Limb (tissue), 2 donors: ENCODE results near the gene C2CD4C.
"Not testable (repeated sequence)": the region's sequence is repeated elsewhere in the genome, so short reads cannot be mapped to it uniquely, and the experiment has no call there.

Source experiments
- DNase-seq, 2 donors: peaks; one replicate each; pipeline ENCODE4 v3.0.0-alpha.2; 2016; ENCODE audit errors: extremely low spot score in 2 of 2

C2CD4C gene

DNA sequence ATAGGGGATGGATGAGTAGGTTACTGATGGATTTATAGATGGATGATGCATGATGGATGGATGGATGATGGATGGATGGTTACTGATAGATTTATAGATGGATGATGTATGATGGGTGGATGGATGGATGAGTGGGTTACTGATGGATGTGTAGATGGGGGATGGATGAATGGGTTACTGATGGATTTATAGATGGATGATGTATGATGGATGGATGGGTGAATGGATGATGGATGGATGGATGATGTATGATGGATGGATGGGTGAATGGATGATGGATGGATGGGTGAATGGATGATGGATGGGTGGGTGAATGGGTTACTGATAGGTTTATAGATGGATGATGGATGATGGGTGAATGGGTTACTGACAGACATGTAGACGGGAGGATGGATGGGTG is 6.3 kb upstream of the C2CD4C start:
- DNase-seq = no peak

DNA sequence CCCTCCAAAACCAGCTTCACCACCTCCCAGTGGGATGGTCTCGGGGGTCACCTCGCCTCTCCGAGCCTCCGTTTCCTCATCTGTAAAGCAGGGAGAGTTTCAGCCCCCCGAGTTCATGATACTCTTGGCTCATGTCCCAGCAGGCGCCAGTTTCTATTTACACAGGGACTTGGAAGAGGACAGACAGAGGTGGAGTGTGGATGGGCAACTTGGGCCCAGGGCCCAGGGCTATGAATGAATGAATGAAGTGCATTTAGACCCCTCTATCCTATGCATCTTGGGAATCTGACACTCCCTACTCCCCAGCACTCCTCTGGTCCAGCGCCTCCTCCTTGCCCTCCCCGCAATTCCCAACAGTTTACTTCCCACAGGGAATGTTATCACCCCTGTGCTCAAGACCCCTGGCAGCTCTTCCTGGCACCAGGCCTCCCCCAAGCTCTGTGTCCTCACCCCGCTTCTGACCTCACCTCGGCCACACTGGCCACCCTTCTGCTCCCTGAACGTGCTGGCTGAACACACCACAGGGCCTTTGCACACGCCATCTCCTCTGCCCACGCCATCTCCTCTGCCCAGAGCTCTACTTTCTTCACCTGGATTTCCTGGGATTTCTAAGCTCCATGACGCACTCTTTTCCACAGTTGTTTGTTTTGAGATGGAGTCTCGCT is 4.9 kb upstream of the C2CD4C start:
- DNase-seq = no peak

GRCh38 chr19:412356-413355 is 3.7 kb upstream of the C2CD4C start:
- DNase-seq = peak in 1 of 2 donors; percentile 28

DNA sequence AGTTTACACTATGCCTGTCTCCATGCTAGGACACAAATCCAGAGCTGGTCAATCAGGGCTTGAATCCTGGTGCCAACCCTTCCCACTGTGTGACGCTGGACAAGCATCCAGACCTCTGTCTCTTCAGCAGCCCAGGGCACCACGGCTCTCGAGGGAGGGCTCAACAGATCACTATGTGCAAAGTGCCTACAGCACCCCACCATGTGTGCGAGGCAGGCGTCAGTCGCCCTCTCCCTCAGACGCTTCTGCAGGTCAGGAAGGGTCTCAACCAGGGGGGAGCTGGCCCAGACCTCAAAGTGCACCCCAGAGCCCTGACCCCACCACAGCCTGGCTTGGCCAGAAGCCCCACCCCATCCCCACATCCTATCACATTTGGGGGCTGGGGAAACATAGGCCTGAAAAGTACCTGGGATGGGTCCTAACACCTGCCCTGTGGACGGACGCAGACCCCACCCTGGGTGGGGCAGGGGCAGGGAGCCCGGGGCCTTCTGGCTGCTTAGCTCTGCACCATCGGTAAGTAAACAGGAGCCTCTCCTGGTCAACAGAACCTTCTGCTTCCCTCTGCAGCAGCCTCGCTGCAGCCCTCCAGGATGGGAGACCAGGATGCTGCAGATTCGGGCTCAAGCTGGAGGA is 2.9 kb upstream of the C2CD4C start:
- DNase-seq = no peak

DNA sequence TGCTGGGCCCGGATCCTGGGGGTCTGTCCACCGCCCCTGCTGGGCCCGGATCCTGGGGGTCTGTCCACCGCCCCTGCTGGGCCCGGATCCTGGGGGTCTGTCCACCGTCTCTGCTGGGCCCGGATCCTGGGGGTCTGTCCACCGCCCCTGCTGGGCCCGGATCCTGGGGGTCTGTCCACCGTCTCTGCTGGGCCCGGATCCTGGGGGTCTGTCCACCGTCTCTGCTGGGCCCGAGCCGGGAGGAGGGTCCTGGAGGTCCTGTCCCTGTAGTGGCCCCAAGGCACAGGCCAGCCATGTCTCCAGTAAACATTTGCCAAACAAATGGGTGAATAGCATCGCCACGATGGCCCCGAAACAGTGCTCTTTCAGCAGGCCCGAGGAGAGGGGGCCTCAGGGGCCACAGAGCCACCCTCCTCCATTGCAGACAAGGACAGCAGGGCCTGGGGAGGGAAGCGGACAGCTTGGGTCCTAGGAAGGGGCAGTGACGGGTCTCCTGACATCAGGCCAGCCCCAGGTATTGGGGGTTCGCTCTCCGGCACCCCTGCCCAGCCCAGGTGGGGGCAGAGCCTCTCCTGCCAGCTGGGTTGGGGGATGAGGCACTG is 2.3 kb upstream of the C2CD4C start:
- not testable (repeated sequence) for DNase-seq

- no peak for DNase-seq
Observed at GRCh38 chr19:410243-410781, 1.4 kb upstream of the C2CD4C start.

DNA sequence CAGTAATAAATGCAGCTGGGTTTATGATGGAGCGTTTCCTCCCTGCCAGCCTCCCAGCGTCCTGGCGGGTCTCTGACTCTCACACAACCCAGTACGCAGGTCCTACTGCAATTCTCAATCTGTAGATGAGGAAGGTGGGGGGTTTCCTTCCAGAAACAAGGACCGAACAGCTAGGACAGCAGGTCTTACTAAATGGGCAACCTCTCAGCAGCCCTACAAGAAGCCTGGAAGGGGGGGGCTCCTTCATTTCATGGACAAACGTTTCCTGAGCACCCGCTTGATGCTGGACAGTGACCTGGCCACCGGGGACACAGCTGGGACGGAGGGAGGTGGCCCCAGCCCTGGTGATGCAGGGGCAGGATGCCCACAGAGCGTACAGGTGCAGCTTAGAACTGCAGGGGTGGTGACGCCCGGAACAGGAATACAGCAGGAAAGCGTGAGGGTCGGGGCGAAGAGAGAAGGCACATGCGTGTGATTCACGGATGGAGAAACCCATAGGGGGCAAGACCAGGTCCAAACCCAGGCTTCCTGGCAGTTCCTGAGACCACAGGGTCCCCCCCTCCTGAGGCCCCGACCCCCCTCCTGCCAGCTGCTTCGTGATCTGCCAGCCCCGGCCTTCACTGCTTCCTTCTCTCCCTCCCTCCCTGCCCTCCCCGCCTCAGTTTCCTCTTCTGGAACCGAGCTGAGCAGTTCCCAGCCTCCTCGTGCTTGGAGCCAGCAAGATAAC is 732 bp upstream of the C2CD4C start:
- DNase-seq = peak in 1 of 2 donors; percentile 9

DNA sequence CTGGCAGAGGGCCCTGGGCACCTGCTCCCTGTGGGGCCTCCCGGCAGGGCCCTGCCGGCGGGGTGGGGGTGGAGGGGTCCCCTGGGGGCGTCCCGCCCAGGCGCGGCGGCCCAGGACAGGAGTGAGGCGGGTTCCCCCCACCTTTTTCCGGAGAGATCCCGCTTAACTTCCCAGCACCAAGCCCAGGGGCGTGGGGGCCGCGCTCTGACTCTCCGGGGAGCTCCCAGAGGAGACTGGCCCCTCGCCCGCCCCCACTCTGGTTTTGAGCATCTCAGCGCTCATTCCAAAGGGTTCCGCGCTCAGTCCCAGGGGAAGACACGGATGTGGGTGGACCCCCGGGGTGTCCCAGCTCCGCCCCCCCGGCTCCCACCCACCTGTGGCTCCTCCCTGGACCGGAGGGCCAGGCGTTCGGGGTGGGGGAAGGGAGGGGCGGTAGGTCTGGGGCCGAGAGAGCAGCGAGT is 476 bp downstream of the C2CD4C start:
- peak in 1 of 2 donors; percentile 66 for DNase-seq

- peak in 1 of 2 donors; percentile 41 for DNase-seq
Observed at GRCh38 chr19:407511-408440, 1.2 kb downstream of the C2CD4C start.

- no peak for DNase-seq
Observed at GRCh38 chr19:406971-407510, 1.9 kb downstream of the C2CD4C start.

DNA sequence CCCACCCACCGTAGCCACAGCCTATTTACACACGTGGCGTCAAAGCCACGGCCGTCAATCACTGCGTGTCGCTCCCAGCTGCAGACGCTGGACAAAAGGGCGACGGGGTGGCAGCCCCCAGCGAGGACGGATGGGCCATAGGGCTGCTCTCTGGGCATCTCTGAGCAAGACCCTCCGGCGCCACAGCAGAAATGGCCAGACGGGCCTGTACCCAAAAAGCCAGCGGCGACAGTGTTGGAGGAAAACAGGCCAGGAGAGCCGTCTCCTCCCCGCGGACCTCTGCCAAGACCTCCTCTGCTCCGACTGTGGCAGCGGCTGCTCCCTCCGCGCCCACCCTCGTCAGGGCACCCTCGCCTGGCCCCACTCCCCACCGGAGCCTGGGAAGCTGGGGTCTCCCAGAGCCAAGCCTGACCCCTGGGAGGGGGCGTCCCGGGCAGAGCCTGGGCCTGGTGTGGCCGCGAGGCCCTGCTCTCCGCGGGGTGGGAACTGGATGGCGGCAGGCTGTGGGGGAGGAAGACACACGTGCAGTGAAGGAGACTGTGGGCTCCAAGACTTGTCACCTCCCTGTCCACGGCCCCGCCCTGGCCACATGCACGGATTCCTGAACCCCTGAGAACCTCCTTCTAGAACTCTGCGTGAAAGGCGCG is 2.7 kb downstream of the C2CD4C start:
- DNase-seq = peak in 1 of 2 donors; percentile 43

DNA sequence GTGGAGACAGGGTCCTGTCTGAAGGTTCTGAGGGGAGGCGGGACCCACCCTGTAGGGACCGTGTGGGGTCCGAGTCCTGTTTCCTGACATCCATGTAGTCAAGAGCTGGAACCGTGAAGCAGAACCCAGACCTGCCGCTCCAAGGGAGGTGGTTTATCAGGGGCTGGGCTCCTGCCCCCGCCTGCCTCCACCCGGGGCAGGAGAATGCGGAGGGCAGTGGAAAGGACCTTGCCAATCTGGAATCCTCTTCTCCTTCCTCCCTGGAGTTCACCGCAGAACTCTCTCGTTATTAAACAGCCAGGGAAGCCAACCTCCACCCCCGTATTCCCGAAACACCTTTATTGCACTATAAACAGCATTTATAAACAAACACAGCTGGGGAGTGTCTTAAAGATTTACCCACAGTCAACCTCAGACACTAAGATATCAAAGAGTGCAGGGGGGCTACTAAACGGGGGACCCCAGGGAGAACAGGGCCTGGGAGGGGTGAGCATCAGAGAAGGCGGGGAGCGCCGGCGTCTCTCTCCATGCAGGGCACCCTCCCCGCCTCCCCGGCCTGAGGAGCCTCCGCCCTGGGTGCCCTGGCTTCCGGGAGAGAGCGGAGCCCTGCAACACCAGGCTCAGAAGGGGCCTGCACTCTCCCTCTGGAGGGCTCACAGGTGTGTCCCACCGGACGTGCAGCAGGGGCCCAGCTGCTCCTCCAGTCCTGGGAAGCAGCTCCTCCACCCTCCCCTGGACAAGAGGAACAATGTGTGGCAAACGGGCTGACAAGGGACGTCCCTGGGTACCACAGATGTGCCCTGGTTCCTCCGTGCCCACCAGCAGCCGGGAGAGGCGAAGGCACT is 3.6 kb downstream of the C2CD4C start:
- peak in 1 of 2 donors; percentile 37 for DNase-seq

DNA sequence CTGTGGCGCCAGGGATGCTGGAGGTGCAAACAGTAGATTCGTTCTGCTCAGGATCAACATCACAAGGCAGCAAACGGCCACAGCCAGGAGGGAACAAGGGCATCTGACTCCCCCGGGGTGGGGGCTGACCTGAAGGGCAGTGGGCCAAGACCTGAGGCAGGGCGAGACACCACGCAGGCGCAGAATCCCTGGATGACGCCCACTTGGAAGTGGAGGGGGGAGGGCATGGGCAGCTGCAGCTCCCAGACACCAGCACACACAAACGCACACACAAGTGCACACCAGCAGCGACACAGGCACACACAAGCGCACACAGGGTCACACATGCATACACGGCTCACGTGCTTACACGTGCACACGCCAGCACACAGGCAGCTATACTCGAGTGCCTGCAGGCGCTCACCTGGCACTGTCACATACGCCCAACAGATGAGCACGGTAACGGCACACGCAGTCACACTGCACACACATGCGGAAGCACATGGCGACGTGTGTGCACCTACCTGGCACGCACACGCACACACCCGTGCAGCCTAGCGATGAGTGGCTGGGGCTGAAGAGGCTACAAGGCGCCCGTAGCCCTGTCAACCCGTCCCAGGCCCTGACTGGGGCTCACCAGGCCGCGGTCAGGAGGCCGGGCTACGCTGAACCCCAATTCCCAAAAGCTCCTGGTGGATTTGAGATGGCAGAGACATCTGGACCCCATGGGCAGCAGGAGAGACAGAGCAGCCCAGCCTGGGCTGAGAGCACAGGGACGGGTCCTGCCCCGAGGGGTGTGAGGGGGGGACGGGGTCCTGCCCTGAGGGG is 5.5 kb downstream of the C2CD4C start:
- DNase-seq = peak in 1 of 2 donors; percentile 31

DNA sequence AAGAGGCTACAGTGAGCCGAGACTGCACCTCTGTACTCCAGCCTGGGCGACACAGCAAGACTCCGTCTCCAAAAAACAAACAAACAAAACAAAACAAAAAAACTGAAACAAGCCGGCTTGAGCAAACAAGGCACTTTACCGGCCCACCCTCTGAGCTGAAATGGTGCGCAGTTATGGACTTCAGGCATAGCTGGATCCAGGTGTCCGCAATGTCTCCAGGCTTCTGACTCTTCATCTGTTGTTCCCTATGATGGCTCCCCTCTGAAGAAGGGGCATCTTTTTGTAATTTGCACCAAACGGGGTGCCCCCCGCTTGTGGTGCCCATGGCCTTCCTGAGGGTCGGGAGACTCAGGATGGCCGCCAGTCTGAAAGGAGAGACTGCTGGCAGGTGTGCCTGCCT is 6.2 kb downstream of the C2CD4C start:
- DNase-seq = no peak

DNA sequence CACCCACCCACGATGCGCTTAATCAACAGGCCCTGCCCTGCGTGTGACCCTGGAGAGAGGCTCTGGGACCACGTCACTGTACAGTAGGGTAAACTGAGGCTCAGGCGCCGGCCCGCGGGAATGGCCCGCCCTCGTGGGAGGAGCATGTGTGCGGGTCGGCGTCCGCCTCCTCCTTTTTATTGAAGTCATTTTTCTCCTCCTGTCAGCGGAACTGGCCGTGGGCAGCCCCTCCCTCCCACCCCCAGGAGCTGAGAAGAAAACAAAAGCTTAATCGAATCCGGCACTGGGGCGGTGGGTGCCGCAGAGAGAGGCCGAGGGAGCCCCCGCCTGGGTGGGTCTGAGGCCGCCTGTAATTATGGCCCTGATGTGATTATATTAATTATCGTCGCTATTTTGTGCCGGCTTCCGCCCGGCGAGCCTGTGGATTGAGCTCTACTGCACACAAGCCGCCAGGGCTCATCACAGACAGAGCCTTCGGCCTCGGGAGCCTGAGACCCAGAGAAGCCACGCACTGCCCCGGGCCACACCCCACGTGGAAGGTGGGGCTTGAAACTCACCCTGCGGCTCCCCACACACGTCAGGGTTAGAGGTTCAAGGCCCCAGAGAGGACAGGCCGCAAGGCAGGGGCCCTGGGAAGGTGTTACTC is 7.0 kb downstream of the C2CD4C start:
- DNase-seq = peak in 1 of 2 donors; percentile 49
